HCT116 (cell line): Measurements from ENCODE around the gene PSMB7. TPM values are rescaled to one million over a fixed set of nuclear protein-coding genes. Genes with fewer than 3 reads are reported as not detected.

ENCODE experiments used
- ATAC-seq: fragments of 200-7000 bp; cut with Tn5 transposase; 2 replicates; pipeline ENCODE4 v1.9.1; 2020; ENCODE audit warnings: mild to moderate bottlenecking, moderate library complexity
- BruUV-seq: library from RNA; stranded (reverse); fragments of 400-500 nt; replicated peaks from 2 replicates; lab custom pipeline; 2021; lab: Mats Ljungman, UMichigan
- CTCF ChIA-PET: fragments of 300-600 bp; sonication (Branson Sonifier 250); formaldehyde crosslinking; loops from one replicate; lab custom pipeline; 2021; ENCODE audit warnings: antibody characterized with exemption; lab: Charles Lee
- POLR2A ChIA-PET: fragments of 300-600, 350-600 bp; sonication (Branson Sonifier 250); formaldehyde crosslinking; loops from one replicate; lab custom pipeline; 2021; ENCODE audit warnings: antibody characterized with exemption; lab: Charles Lee
- RAD21 ChIA-PET, 2 experiments: fragments of 300-600 bp; sonication (Branson Sonifier 250); formaldehyde crosslinking; loops; one replicate each; lab custom pipeline; 2023; ENCODE audit warnings: low total read pairs in 2 of 2; ENCODE audit not compliant: uncharacterized antibody in 2 of 2, unreplicated experiment in 2 of 2, low non-redundant PET in 1 of 2; lab: Charles Lee
- DNase-seq: peaks from one replicate; pipeline ENCODE4 v3.0.0-alpha.2; 2010; ENCODE audit warnings: low read depth, low spot score
- H2AFZ ChIP-seq: fragments of 200-600 bp; shearing (Covaris generic), sonication (generic); 2 replicates; pipeline ENCODE4 v1.6.1; 2017; ENCODE audit warnings: low read depth, mixed run types, mixed read lengths, antibody characterized with exemption, low read length; ENCODE audit not compliant: poor library complexity, severe bottlenecking
- H3K27ac ChIP-seq: 2 replicates; pipeline ENCODE4 v1.5.1; 2012; ENCODE audit warnings: low read depth, low read length
- H3K27me3 ChIP-seq: fragments of 200-600 bp; sonication (generic); 2 replicates; pipeline ENCODE4 v1.6.1; 2016; ENCODE audit warnings: mixed run types, low read length, mixed read lengths; ENCODE audit not compliant: insufficient read depth
- H3K36me3 ChIP-seq, 2 experiments: fragments of 200-500 bp in 1 of 2; fragments of 200-600 bp in 1 of 2; sonication (Bioruptor generic) in 1 of 2; sonication (generic) in 1 of 2; 2 replicates each; pipeline versions ENCODE4 v1.5.1 to v1.6.1; 2014 to 2016; ENCODE audit warnings: low read length in 2 of 2, inconsistent platforms in 1 of 2, mixed read lengths in 1 of 2, mixed run types in 1 of 2; ENCODE audit not compliant: insufficient read depth in 2 of 2, control insufficient read depth in 1 of 2
- H3K4me1 ChIP-seq, 2 experiments: fragments of 200-600 bp in 1 of 2; sonication (generic) in 1 of 2; 2 replicates each; pipeline versions ENCODE4 v1.5.1 to v1.6.1; 2012 to 2017; ENCODE audit warnings: low read length in 2 of 2, inconsistent platforms in 1 of 2, mild to moderate bottlenecking in 1 of 2, mixed read lengths in 1 of 2, mixed run types in 1 of 2, moderate library complexity in 1 of 2; ENCODE audit not compliant: insufficient read depth in 2 of 2, control insufficient read depth in 1 of 2
- H3K4me2 ChIP-seq: fragments of 200-600 bp; sonication (generic); 2 replicates; pipeline ENCODE4 v1.6.1; 2017; ENCODE audit warnings: mixed run types, low read length, mixed read lengths
- H3K4me3 ChIP-seq, 2 experiments: fragments of 200-600 bp in 1 of 2; sonication (generic) in 1 of 2; replicated peaks in 1 of 2; 2 replicates each; pipeline ENCODE4 v1.5.1; 2011 to 2016; ENCODE audit warnings: low read length in 2 of 2, control low read depth in 1 of 2, low read depth in 1 of 2, mild to moderate bottlenecking in 1 of 2, mixed read lengths in 1 of 2, mixed run types in 1 of 2
- H3K79me2 ChIP-seq: fragments of 200-600 bp; sonication (generic); 2 replicates; pipeline ENCODE4 v1.6.1; 2017; ENCODE audit warnings: mild to moderate bottlenecking, mixed run types, low read length, moderate library complexity, mixed read lengths; ENCODE audit not compliant: insufficient read depth
- H3K9ac ChIP-seq: fragments of 200-600 bp; sonication (generic); 2 replicates; pipeline ENCODE4 v1.6.1; 2016; ENCODE audit warnings: low read length, mixed read lengths
- H3K9me2 ChIP-seq: fragments of 200-600 bp; sonication (generic), shearing (Covaris generic); 2 replicates; pipeline ENCODE4 v1.6.1; 2017; ENCODE audit warnings: mixed run types, mild to moderate bottlenecking, moderate library complexity; ENCODE audit not compliant: insufficient read depth
- H3K9me3 ChIP-seq, 2 experiments: fragments of 200-500 bp in 1 of 2; fragments of 200-600 bp in 1 of 2; sonication (Bioruptor generic) in 1 of 2; sonication (generic) in 1 of 2; 2 replicates each; pipeline ENCODE4 v1.6.1; 2014 to 2017; ENCODE audit warnings: low read length in 2 of 2, mixed read lengths in 2 of 2, inconsistent platforms in 1 of 2, low read depth in 1 of 2, mild to moderate bottlenecking in 1 of 2, mixed run types in 1 of 2, moderate library complexity in 1 of 2; ENCODE audit not compliant: control insufficient read depth in 1 of 2, insufficient read depth in 1 of 2
- H4K20me1 ChIP-seq: fragments of 200-600 bp; sonication (generic), shearing (Covaris generic); 2 replicates; pipeline ENCODE4 v1.6.1; 2017; ENCODE audit warnings: mixed run types, mild to moderate bottlenecking, moderate library complexity; ENCODE audit not compliant: insufficient read depth
- CBX3 ChIP-seq: IDR thresholded peaks from 2 replicates; pipeline ENCODE4 v1.6.1; 2012; ENCODE audit warnings: low read depth
- ELF1 ChIP-seq: IDR thresholded peaks from 2 replicates; pipeline ENCODE4 v1.6.1; 2012; ENCODE audit warnings: low read depth, borderline replicate concordance
- EZH2 ChIP-seq: fragments of 200-600 bp; sonication (generic); IDR thresholded peaks from 2 replicates; pipeline ENCODE4 v1.6.1; 2017; ENCODE audit warnings: antibody characterized with exemption, mixed run types
- FOSL1 ChIP-seq: IDR thresholded peaks from 2 replicates; pipeline ENCODE4 v1.6.1; 2012; ENCODE audit warnings: low read depth
- JUND ChIP-seq: IDR thresholded peaks from 2 replicates; pipeline ENCODE4 v1.6.1; 2012
- POLR2A ChIP-seq: IDR thresholded peaks from 2 replicates; pipeline ENCODE4 v1.7.0; 2011; ENCODE audit warnings: borderline replicate concordance; ENCODE audit not compliant: insufficient read depth, insufficient read length; ENCODE audit errors: extremely low read depth
- SIN3A ChIP-seq: IDR thresholded peaks from 2 replicates; pipeline ENCODE4 v1.6.1; 2012; ENCODE audit warnings: low read depth
- SRF ChIP-seq: IDR thresholded peaks from 2 replicates; pipeline ENCODE4 v1.6.1; 2012; ENCODE audit warnings: low read depth
- TCF7L2 ChIP-seq: IDR thresholded peaks from 2 replicates; pipeline ENCODE4 v1.7.0; 2011; ENCODE audit warnings: borderline replicate concordance, inconsistent platforms; ENCODE audit not compliant: insufficient read depth, insufficient read length; ENCODE audit errors: extremely low read depth
- YY1 ChIP-seq: IDR thresholded peaks from 2 replicates; pipeline ENCODE4 v1.6.1; 2011; ENCODE audit warnings: low read length, low read depth, moderate library complexity, mild to moderate bottlenecking; ENCODE audit not compliant: insufficient replicate concordance; ENCODE audit errors: extremely low read depth
- intact Hi-C: fragments of 100-400 bp; cut with micrococcal nuclease; formaldehyde crosslinking; loops from 2 replicates; pipeline ENCODE4 v1.10.0; 2022
- total RNA-seq: library from RNA; stranded (reverse); gene quantifications from one replicate; pipeline ENCODE4 v1.2.1, GENCODE V29; 2021; ENCODE audit not compliant: unreplicated experiment
- TF ChIP-seq, protein P1 (sequence below), 3 experiments: fragments of 200-600 bp in 1 of 3; sonication (generic) in 1 of 3; IDR thresholded peaks in 2 of 3; conservative IDR thresholded peaks in 1 of 3; 2 replicates each; pipeline ENCODE4 v1.5.1; 2012 to 2017; ENCODE audit warnings: low read depth in 2 of 3, low read length in 2 of 3, antibody characterized with exemption in 1 of 3, borderline replicate concordance in 1 of 3, control low read depth in 1 of 3, mild to moderate bottlenecking in 1 of 3, mixed read lengths in 1 of 3, mixed run types in 1 of 3, moderate library complexity in 1 of 3; ENCODE audit not compliant: insufficient read depth in 1 of 3
- TF ChIP-seq, protein P2 (sequence below): IDR thresholded peaks from 2 replicates; pipeline ENCODE4 v1.6.1; 2012; ENCODE audit warnings: low read depth

The PSMB7 gene
- total RNA-seq, 1 experiment from 2014 or later, result 222 TPM

DNA sequence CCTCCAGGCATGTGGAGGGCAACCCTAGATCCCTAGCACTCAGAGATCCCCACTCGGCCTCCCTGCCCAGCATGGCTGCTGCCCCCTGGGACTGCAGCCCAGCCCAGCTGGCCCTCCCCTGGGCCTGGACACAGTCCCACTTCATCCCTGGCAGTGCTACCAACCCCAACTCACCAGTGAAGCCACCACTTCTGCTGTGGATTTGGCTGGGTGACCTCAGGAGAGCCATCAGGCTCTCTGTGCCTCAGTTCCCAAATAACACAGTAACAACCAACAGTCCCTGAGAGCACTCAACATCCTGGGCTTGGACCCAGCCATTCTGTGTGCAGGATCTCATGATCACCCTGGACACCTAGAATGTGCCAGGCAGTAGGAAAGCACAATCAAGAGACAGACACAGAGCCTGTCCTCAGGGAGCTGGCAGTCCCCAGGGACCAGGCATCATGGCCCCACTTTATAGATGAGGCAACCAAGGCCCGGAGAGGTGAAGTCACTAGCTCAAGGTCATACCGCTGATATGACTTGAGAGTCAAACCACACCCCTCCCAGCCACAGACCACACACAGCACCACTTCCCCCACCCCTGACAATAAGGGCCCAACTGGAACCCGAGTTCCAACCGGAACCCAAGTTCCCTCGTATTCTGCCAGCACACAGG, 4.7 kb upstream of the PSMB7 start:
- no TSS peak for BruUV-seq
- H2AFZ ChIP-seq, result peak overlapping the region; percentile 92
- peak overlapping the region; percentile 21; the same call in 1 of the 2 replicates for H3K4me2 ChIP-seq
- no peaks in the 10 kb centered on the region for H3K9me2 ChIP-seq
- POLR2A ChIA-PET, result no interaction called here
- ATAC-seq (no peak; the same call in 1 of the 2 replicates), DNase-seq (no peak)
- intact Hi-C loops, result loop anchor here (1.0 to 10.0 kb wide), 5 partner anchors 61 to 435 kb away; partner anchors contain the start of gene WDR38
- peaks cover 0 to 7% of the 10 kb centered on the region in 2 experiments; a peak in 3 of 4 replicates for H3K4me1 ChIP-seq
- H3K79me2 ChIP-seq, result peaks cover 3% of the 10 kb centered on the region
- no peaks in the 10 kb centered on the region for H3K36me3 ChIP-seq
- CTCF ChIA-PET, result interaction anchor here (0.7 to 3.6 kb wide), 4 partner anchors 117 to 345 kb away, joined by 3 to 21 read pairs (median 4); no protein-coding TSS in a partner anchor
- H3K9ac ChIP-seq, result no peak overlapping the region
- RAD21 ChIA-PET, result no interaction called here
- H3K4me3 ChIP-seq, result no peak overlapping the region
- H3K27ac ChIP-seq, result no peak overlapping the region
- H4K20me1 ChIP-seq, result no peaks in the 10 kb centered on the region
- TF ChIP-seq, protein P1, sequence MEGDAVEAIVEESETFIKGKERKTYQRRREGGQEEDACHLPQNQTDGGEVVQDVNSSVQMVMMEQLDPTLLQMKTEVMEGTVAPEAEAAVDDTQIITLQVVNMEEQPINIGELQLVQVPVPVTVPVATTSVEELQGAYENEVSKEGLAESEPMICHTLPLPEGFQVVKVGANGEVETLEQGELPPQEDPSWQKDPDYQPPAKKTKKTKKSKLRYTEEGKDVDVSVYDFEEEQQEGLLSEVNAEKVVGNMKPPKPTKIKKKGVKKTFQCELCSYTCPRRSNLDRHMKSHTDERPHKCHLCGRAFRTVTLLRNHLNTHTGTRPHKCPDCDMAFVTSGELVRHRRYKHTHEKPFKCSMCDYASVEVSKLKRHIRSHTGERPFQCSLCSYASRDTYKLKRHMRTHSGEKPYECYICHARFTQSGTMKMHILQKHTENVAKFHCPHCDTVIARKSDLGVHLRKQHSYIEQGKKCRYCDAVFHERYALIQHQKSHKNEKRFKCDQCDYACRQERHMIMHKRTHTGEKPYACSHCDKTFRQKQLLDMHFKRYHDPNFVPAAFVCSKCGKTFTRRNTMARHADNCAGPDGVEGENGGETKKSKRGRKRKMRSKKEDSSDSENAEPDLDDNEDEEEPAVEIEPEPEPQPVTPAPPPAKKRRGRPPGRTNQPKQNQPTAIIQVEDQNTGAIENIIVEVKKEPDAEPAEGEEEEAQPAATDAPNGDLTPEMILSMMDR (IDR thresholded peaks at IDR 0.05 in 2 of 3, conservative IDR thresholded peaks at IDR 0.05 in 1 of 3; ENCODE audit: borderline replicate concordance in 1 of 3, insufficient read depth in 1 of 3, low read depth in 2 of 3, low read length in 2 of 3), result no peak
- TF ChIP-seq YY1 (no peak), SRF (no peak), SIN3A (no peak), EZH2 (no peak), POLR2A (no peak), ELF1 (no peak), TCF7L2 (no peak), FOSL1 (no peak), JUND (no peak), CBX3 (no peak)
- TF ChIP-seq, protein P2, sequence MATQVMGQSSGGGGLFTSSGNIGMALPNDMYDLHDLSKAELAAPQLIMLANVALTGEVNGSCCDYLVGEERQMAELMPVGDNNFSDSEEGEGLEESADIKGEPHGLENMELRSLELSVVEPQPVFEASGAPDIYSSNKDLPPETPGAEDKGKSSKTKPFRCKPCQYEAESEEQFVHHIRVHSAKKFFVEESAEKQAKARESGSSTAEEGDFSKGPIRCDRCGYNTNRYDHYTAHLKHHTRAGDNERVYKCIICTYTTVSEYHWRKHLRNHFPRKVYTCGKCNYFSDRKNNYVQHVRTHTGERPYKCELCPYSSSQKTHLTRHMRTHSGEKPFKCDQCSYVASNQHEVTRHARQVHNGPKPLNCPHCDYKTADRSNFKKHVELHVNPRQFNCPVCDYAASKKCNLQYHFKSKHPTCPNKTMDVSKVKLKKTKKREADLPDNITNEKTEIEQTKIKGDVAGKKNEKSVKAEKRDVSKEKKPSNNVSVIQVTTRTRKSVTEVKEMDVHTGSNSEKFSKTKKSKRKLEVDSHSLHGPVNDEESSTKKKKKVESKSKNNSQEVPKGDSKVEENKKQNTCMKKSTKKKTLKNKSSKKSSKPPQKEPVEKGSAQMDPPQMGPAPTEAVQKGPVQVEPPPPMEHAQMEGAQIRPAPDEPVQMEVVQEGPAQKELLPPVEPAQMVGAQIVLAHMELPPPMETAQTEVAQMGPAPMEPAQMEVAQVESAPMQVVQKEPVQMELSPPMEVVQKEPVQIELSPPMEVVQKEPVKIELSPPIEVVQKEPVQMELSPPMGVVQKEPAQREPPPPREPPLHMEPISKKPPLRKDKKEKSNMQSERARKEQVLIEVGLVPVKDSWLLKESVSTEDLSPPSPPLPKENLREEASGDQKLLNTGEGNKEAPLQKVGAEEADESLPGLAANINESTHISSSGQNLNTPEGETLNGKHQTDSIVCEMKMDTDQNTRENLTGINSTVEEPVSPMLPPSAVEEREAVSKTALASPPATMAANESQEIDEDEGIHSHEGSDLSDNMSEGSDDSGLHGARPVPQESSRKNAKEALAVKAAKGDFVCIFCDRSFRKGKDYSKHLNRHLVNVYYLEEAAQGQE, result no peak
- no peaks in the 10 kb centered on the region; the same call in 1 of the 2 replicates for H3K27me3 ChIP-seq
- no peaks in the 10 kb centered on the region for H3K9me3 ChIP-seq
